OCI-LY3 (cell line): ENCODE measurements around the gene CXCL3.

Experiments
- EZH2phosphoT487 ChIP-seq: fragments of 200-600 bp; shearing (Covaris generic); IDR thresholded peaks from 2 replicates; pipeline ENCODE4 v1.6.1; 2018; ENCODE audit warnings: antibody characterized with exemption, mixed run types, low read depth
- TF ChIP-seq, protein P1 (sequence below): fragments of 200-600, 300-600 bp; sonication (generic); IDR thresholded peaks from 2 replicates; pipeline ENCODE4 v1.5.1; 2014; ENCODE audit warnings: antibody characterized with exemption, low read length, low read depth

DNA sequence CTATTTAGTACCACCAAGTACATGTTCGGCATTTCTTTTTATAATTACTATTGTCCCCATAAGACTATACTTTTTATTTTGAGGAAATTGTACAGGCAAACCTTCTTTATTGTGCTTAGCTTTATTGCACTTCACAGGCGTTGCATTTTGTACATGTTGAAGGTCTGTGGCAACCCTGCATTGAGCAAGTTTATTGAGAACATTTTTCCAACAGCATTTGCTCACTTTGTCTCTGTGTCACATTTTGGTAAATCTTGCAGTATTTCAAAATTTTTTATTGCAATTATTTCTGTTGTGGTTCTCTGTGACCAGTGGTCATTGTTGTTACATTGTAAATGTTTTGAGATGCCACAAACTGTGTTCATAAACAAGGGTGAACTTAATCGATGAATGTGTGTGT is 29.2 kb downstream of the CXCL3 start:
- TF ChIP-seq, protein P1, sequence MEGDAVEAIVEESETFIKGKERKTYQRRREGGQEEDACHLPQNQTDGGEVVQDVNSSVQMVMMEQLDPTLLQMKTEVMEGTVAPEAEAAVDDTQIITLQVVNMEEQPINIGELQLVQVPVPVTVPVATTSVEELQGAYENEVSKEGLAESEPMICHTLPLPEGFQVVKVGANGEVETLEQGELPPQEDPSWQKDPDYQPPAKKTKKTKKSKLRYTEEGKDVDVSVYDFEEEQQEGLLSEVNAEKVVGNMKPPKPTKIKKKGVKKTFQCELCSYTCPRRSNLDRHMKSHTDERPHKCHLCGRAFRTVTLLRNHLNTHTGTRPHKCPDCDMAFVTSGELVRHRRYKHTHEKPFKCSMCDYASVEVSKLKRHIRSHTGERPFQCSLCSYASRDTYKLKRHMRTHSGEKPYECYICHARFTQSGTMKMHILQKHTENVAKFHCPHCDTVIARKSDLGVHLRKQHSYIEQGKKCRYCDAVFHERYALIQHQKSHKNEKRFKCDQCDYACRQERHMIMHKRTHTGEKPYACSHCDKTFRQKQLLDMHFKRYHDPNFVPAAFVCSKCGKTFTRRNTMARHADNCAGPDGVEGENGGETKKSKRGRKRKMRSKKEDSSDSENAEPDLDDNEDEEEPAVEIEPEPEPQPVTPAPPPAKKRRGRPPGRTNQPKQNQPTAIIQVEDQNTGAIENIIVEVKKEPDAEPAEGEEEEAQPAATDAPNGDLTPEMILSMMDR = no peak
- TF ChIP-seq EZH2phosphoT487 = no peak
